Endothelial cell of umbilical vein (primary cell): ENCODE results near the gene XRCC6.

ENCODE experiments used
- EZH2 ChIP-seq: IDR thresholded peaks from 2 replicates; pipeline ENCODE4 v1.6.1; 2012; ENCODE audit warnings: borderline replicate concordance, low read depth, mild to moderate bottlenecking, moderate library complexity, low read length, inconsistent platforms; ENCODE audit not compliant: severe bottlenecking
- MAX ChIP-seq: IDR thresholded peaks from 2 replicates; pipeline ENCODE4 v1.6.1; 2011; ENCODE audit not compliant: insufficient read depth, insufficient read length
- POLR2A ChIP-seq: IDR thresholded peaks from 2 replicates; pipeline ENCODE4 v1.6.1; 2012; ENCODE audit warnings: low read depth, mild to moderate bottlenecking, control low read depth, low read length
- TF ChIP-seq, protein P1 (sequence below), 2 donors: IDR thresholded peaks; 1 replicate in 1 of 2; 2 replicates in 1 of 2; pipeline ENCODE4 v1.5.1; 2011; ENCODE audit warnings: low read length in 2 of 2, mild to moderate bottlenecking in 2 of 2, moderate library complexity in 2 of 2, control low read depth in 1 of 2, inconsistent platforms in 1 of 2, low read depth in 1 of 2; ENCODE audit not compliant: insufficient read depth in 1 of 2; ENCODE audit errors: extremely low read depth in 1 of 2

- TF ChIP-seq, protein P1, sequence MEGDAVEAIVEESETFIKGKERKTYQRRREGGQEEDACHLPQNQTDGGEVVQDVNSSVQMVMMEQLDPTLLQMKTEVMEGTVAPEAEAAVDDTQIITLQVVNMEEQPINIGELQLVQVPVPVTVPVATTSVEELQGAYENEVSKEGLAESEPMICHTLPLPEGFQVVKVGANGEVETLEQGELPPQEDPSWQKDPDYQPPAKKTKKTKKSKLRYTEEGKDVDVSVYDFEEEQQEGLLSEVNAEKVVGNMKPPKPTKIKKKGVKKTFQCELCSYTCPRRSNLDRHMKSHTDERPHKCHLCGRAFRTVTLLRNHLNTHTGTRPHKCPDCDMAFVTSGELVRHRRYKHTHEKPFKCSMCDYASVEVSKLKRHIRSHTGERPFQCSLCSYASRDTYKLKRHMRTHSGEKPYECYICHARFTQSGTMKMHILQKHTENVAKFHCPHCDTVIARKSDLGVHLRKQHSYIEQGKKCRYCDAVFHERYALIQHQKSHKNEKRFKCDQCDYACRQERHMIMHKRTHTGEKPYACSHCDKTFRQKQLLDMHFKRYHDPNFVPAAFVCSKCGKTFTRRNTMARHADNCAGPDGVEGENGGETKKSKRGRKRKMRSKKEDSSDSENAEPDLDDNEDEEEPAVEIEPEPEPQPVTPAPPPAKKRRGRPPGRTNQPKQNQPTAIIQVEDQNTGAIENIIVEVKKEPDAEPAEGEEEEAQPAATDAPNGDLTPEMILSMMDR (IDR thresholded peaks at IDR 0.05; ENCODE audit: extremely low read depth in 1 of 2, insufficient read depth in 1 of 2, low read depth in 1 of 2, low read length in 2 of 2): no peak
- TF ChIP-seq POLR2A (no peak), MAX (no peak), EZH2 (no peak)
These were observed 43.0 kb upstream of the XRCC6 start for GRCh38 chr22:41578114-41578513.
